Suppressor macrophage treated with lipopolysaccharide for 1 hour (primary cell): ENCODE measurements around the gene RUNDC3A.

ENCODE experiments used
- DNase-seq, 3 donors: peaks; one replicate each; pipeline ENCODE4 v3.0.0-alpha.2; 2020 to 2022

RUNDC3A gene

GRCh38 chr17:44284024-44284400 is 24.4 kb upstream of the RUNDC3A start:
- DNase-seq = no peak

GRCh38 chr17:44287651-44288050 is 20.8 kb upstream of the RUNDC3A start:
- no peak for DNase-seq

- no peak for DNase-seq
These were observed 14.7 kb upstream of the RUNDC3A start for GRCh38 chr17:44293509-44294226.

- no peak for DNase-seq
These were observed 10.4 kb upstream of the RUNDC3A start for GRCh38 chr17:44297975-44298374.

- no peak for DNase-seq
These were observed 3.8 kb upstream of the RUNDC3A start for GRCh38 chr17:44304651-44305050.

- DNase-seq = no peak
These were observed 814 bp upstream of the RUNDC3A start for GRCh38 chr17:44307387-44308186.

- no peak for DNase-seq
These were observed 464 bp downstream of the RUNDC3A start for GRCh38 chr17:44308865-44309264.

GRCh38 chr17:44309472-44309871 is 1.1 kb downstream of the RUNDC3A start:
- no peak for DNase-seq

GRCh38 chr17:44310188-44310587 is 1.8 kb downstream of the RUNDC3A start:
- no peak for DNase-seq

GRCh38 chr17:44310609-44311376 is 2.4 kb downstream of the RUNDC3A start:
- DNase-seq = no peak

GRCh38 chr17:44311562-44312181 is 3.3 kb downstream of the RUNDC3A start:
- DNase-seq = no peak

- no peak for DNase-seq
These were observed 4.1 kb downstream of the RUNDC3A start for GRCh38 chr17:44312396-44313104.

GRCh38 chr17:44314031-44314430 is 5.6 kb downstream of the RUNDC3A start:
- no peak for DNase-seq

GRCh38 chr17:44314524-44314868 is 6.1 kb downstream of the RUNDC3A start:
- no peak for DNase-seq

- peak in 1 of 3 donors; percentile 48 for DNase-seq
These were observed 6.7 kb downstream of the RUNDC3A start for GRCh38 chr17:44314869-44315661.

- DNase-seq = no peak
These were observed 7.6 kb downstream of the RUNDC3A start for GRCh38 chr17:44315760-44316731.

GRCh38 chr17:44317545-44317944 is 9.1 kb downstream of the RUNDC3A start:
- no peak for DNase-seq

- no peak for DNase-seq
These were observed 9.9 kb downstream of the RUNDC3A start for GRCh38 chr17:44318077-44318892.

GRCh38 chr17:44320066-44320465 is 11.7 kb downstream of the RUNDC3A start:
- DNase-seq = no peak
